OCI-LY7 (cell line): ENCODE measurements around the gene NFIX.

Experiments
- CTCF ChIP-seq: fragments of 200-600 bp; sonication (generic); conservative IDR thresholded peaks from 2 replicates; pipeline ENCODE4 v1.5.1; 2014; ENCODE audit warnings: mild to moderate bottlenecking, antibody characterized with exemption, low read length, moderate library complexity, mixed read lengths
- EZH2phosphoT487 ChIP-seq: fragments of 200-600 bp; sonication (generic); IDR thresholded peaks from 2 replicates; pipeline ENCODE4 v1.6.1; 2018; ENCODE audit warnings: low read depth, borderline replicate concordance, mild to moderate bottlenecking, mixed run types, antibody characterized with exemption, low read length, moderate library complexity, mixed read lengths

- TF ChIP-seq CTCF (no peak), EZH2phosphoT487 (no peak)
Measured at GRCh38 chr19:13100031-13100588, 104.8 kb downstream of the NFIX start.
